GM23248 (cell line): ENCODE data around the gene TMPRSS7. TPM values are rescaled to one million over a fixed set of nuclear protein-coding genes. Genes with fewer than 3 reads are reported as not detected.

Source experiments
- DNase-seq: peaks from one replicate; pipeline ENCODE4 v3.0.0-alpha.2; 2015
- H2AFZ ChIP-seq: fragments of 200-600 bp; sonication (generic); 2 replicates; pipeline ENCODE4 v1.6.1; 2016; ENCODE audit warnings: antibody characterized with exemption
- H3F3A ChIP-seq: fragments of 200-600 bp; sonication (generic); 2 replicates; pipeline ENCODE4 v1.6.1; 2016; ENCODE audit warnings: mild to moderate bottlenecking, antibody characterized with exemption, mixed run types; ENCODE audit not compliant: insufficient read depth
- H3K27ac ChIP-seq: fragments of 200-600 bp; sonication (generic); 2 replicates; pipeline ENCODE4 v1.5.1; 2016; ENCODE audit warnings: mild to moderate bottlenecking
- H3K27me3 ChIP-seq: fragments of 200-600 bp; sonication (generic); replicated peaks from 2 replicates; pipeline ENCODE4 v1.6.1; 2016; ENCODE audit warnings: mild to moderate bottlenecking; ENCODE audit not compliant: insufficient read depth
- H3K36me3 ChIP-seq: fragments of 200-600 bp; sonication (generic); 2 replicates; pipeline ENCODE4 v1.6.1; 2016; ENCODE audit warnings: low read depth, mild to moderate bottlenecking
- H3K4me1 ChIP-seq: fragments of 200-600 bp; sonication (generic); 2 replicates; pipeline ENCODE4 v1.6.1; 2016; ENCODE audit warnings: mild to moderate bottlenecking; ENCODE audit not compliant: insufficient read depth
- H3K4me2 ChIP-seq: fragments of 200-600 bp; sonication (generic); one replicate; pipeline ENCODE4 v1.6.1; 2016; ENCODE audit warnings: mild to moderate bottlenecking; ENCODE audit not compliant: unreplicated experiment
- H3K4me3 ChIP-seq: fragments of 200-600 bp; sonication (generic); 2 replicates; pipeline ENCODE4 v1.5.1; 2016; ENCODE audit warnings: mild to moderate bottlenecking
- H3K79me2 ChIP-seq: fragments of 200-600 bp; sonication (generic); 2 replicates; pipeline ENCODE4 v1.6.1; 2016; ENCODE audit warnings: mild to moderate bottlenecking; ENCODE audit not compliant: insufficient read depth
- H3K9ac ChIP-seq: fragments of 200-600 bp; sonication (generic); 2 replicates; pipeline ENCODE4 v1.6.1; 2016; ENCODE audit warnings: mild to moderate bottlenecking
- H3K9me2 ChIP-seq: fragments of 200-600 bp; sonication (generic); 2 replicates; pipeline ENCODE4 v1.6.1; 2016; ENCODE audit warnings: mixed run types, mild to moderate bottlenecking, moderate library complexity; ENCODE audit not compliant: insufficient read depth
- H3K9me3 ChIP-seq: fragments of 200-600 bp; sonication (generic); one replicate; pipeline ENCODE4 v1.6.1; 2017; ENCODE audit warnings: low read depth
- H4K20me1 ChIP-seq: fragments of 200-600 bp; sonication (generic); 2 replicates; pipeline ENCODE4 v1.6.0; 2016; ENCODE audit not compliant: insufficient read depth
- EZH2 ChIP-seq: fragments of 200-600 bp; sonication (generic); IDR thresholded peaks from 2 replicates; pipeline ENCODE4 v1.6.1; 2018; ENCODE audit warnings: antibody characterized with exemption, mild to moderate bottlenecking; ENCODE audit not compliant: insufficient read depth, poor library complexity, severe bottlenecking
- EZH2phosphoT487 ChIP-seq: fragments of 200-600 bp; sonication (generic); IDR thresholded peaks from 2 replicates; pipeline ENCODE4 v1.6.1; 2018; ENCODE audit warnings: antibody characterized with exemption, moderate library complexity, mild to moderate bottlenecking, low read depth; ENCODE audit not compliant: insufficient read depth
- WGBS, 2 experiments: methylation state at CpG; one replicate each; pipeline ENCODE4 v1.1.6; 2015 to 2017; ENCODE audit warnings: low lambda C conversion rate in 2 of 2, low coverage in 1 of 2; ENCODE audit errors: missing lambda C conversion rate in 2 of 2; 5-methylcytosine and 5-hydroxymethylcytosine counted together
- in situ Hi-C: fragments of 300-500 bp; cut with MboI; formaldehyde crosslinking; loops from 2 replicates; pipeline ENCODE4 v1.15.0; 2020
- polyA plus RNA-seq: library from polyadenylated mRNA; unstranded; fragments of >200 nt; fragmentation: Nextera tagmentation; extraction: Ambion mirVana; gene quantifications from 2 replicates; pipeline ENCODE4 v1.2.1, GENCODE V29; 2016
- total RNA-seq: library from RNA; depleted of rRNA; stranded (reverse); fragments of >200 nt; shearing (Covaris generic); gene quantifications from 2 replicates; pipeline ENCODE4 v1.2.3, GENCODE V29; 2014

The TMPRSS7 gene
- total and polyA plus RNA-seq, 2 experiments from 2014 or later: not detected

DNA sequence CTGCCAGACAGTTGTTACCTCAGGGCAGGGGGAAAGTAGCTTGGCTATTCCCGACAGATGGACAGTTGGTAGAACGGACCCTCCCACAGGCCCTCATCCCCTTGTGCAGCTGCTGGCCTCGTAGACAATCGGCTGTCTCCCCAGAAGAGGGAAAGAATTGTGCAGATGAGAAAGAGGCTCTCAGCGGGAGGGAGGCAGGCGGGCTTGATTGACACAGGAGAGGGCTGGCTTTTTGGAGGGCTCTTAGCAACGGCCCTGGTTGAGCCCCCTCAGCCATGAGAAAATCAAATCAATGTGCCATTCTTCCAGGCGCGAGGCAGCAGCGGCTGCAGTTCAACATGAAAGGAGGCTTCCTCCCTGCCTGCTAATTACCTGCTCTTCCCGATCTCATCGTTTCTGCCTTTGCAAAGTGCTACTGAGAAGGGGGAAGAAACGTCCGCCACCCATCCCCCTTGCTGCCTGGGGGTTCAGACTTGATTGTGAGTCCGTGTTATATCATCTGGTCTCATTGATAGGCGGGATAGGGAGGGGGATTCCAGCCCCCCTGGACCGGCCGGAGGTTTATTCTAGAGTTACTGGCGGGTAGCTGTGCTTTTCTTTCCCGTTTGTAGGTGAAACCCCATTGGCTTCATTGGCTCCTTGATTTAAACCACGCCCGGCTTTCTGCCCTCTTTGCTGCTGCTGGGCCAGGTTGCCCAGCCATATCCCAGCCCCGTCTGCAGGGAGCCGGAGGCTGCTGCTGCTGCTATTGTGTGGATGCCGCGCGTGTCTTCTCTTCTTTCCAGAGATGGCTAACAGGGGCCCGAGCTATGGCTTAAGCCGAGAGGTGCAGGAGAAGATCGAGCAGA, 35.7 kb upstream of the TMPRSS7 start, which contains the start of gene TAGLN3:
Gene TAGLN3, plus strand, starts transcription at position 287 of the 848 bp plus-strand sequence. Its CDS starts 501 bp downstream, at position 788.
- Histone ChIP-seq H3K9ac (peak within 1 kb of the TSS; percentile 44), H3F3A (peaks cover 15% of the 10 kb centered on the region), H3K9me3 (no peaks in the 10 kb centered on the region), H3K4me1 (peaks cover 19% of the 10 kb centered on the region), H3K4me2 (peak within 1 kb of the TSS; percentile 98), H3K36me3 (no peaks in the 10 kb centered on the region), H2AFZ (peak within 1 kb of the TSS; percentile 94), H3K27ac (no peak within 1 kb of the TSS), H3K4me3 (peak within 1 kb of the TSS; percentile 75), H3K79me2 (no peaks in the 10 kb centered on the region), H4K20me1 (no peaks in the 10 kb centered on the region), H3K27me3 (no peaks in the 10 kb centered on the region), H3K9me2 (no peaks in the 10 kb centered on the region)
- in situ Hi-C loops: no loop called here
- TF ChIP-seq EZH2phosphoT487 (no peak), EZH2 (no peak)
- DNase-seq: peak; percentile 56
- WGBS, 2 experiments: 5 to 9% methylated on average over 30 of the region's 30 CpGs

DNA sequence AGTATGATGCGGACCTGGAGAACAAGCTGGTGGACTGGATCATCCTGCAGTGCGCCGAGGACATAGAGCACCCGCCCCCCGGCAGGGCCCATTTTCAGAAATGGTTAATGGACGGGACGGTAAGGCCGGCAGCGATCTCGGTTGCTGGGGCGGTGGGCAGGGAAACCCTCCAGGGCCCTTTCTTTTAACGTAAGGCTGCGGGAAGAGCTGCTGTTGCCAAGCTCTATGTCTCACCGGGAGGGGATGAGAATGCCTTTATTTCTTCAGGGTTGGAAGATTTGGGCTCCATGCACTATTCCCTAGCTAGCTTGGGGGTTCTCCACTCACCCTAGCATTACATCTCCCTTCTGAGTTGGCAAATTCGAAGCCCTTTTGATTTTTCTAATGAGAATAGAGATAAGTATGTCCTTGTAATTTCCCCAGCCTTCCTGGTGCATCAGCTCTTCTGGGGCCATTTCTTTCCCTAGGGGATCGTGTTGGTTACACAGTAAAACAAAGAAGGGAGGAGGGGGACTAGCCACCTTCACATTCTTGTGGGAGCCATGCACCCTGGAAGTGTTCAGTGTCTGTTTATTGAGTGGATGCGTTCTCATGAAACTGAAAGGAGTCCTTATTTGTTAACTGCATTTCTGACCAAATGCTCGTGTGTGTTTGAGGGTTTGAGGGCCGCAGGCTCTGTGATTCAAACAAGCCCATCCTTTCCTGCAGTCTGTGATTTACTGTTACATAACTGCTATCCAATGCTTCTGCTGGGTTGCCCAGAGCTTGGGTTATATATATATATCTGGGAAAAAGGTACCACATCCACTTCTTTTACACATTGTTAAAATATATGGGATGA, 34.8 kb upstream of the TMPRSS7 start:
- Histone ChIP-seq H3K4me3 (peak overlapping the region; percentile 75), H3K9ac (peak overlapping the region; percentile 44)

DNA sequence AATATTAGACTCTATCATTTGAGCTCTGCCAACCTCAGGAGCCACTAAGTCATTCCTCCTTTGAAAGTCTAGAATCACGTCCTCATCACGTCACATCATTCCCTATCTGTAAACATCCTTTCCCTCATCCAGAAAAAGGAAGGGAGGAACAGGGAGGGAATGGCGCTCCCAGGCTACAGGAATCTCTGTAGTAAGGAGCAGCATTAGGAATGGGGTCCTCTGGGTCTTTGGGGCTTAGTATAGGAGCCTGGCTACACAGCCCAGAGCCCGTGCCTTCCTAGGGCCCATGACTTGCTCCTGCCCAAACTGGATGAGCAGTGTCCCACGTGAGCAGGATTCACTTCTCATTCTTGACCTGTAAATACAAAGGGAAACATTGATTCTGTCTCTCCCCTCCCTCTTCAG, 34.2 kb upstream of the TMPRSS7 start:
- no peak overlapping the region for H3K9ac ChIP-seq
- H3F3A ChIP-seq: peaks cover 28% of the 10 kb centered on the region
- H4K20me1 ChIP-seq: no peaks in the 10 kb centered on the region
- no peak overlapping the region for H3K4me3 ChIP-seq
- no peaks in the 10 kb centered on the region for H3K27me3 ChIP-seq
- no peak overlapping the region for H3K4me2 ChIP-seq
- H3K4me1 ChIP-seq: peaks cover 29% of the 10 kb centered on the region
- H2AFZ ChIP-seq: no peak overlapping the region
- no peaks in the 10 kb centered on the region for H3K36me3 ChIP-seq
- TF ChIP-seq EZH2phosphoT487 (no peak), EZH2 (no peak)
- H3K79me2 ChIP-seq: no peaks in the 10 kb centered on the region
- DNase-seq: no peak
- no peaks in the 10 kb centered on the region for H3K9me3 ChIP-seq
- no peaks in the 10 kb centered on the region for H3K9me2 ChIP-seq
- whole genome bisulfite sequencing, 2 experiments: 99 to 100% methylated on average over 5 of the region's 5 CpGs
- in situ Hi-C loops: no loop called here
- H3K27ac ChIP-seq: no peak overlapping the region

More for the DNA sequence above, 34.8 kb upstream of the TMPRSS7 start:
- Histone ChIP-seq H3K79me2 (no peaks in the 10 kb centered on the region), H3K4me1 (peaks cover 22% of the 10 kb centered on the region), H3K27ac (no peak overlapping the region), H2AFZ (peak overlapping the region; percentile 94), H3K27me3 (no peaks in the 10 kb centered on the region), H3F3A (peaks cover 21% of the 10 kb centered on the region), H3K4me2 (peak overlapping the region; percentile 98), H3K9me3 (no peaks in the 10 kb centered on the region), H3K36me3 (no peaks in the 10 kb centered on the region), H3K9me2 (no peaks in the 10 kb centered on the region), H4K20me1 (no peaks in the 10 kb centered on the region)
- WGBS, 2 experiments: 51 to 55% methylated on average over 19 of the region's 19 CpGs
- in situ Hi-C loops: no loop called here
- no peak for TF ChIP-seq EZH2
- TF ChIP-seq EZH2phosphoT487: no peak
- DNase-seq: no peak

DNA sequence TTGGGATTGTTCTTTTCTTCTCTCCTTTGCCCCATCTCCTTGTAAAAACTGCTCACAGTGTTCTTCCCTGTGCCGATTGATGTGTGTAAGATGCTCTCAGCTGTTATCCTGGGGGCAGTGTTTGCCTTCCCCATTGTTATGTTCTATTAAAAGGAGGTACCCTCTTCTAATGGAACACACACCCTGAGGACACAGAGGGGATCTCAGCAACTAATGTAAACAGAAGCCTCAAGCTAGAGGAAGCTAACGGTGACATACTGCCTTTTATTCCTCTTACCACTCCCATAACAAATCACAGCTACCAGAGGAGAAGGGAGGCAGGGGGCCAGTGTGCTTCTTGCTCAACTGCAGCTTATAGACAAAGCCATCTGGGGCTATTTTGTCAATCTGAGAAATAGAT, 33.6 kb upstream of the TMPRSS7 start:
- H2AFZ ChIP-seq: no peak overlapping the region
- no peak overlapping the region for H3K9ac ChIP-seq
- no peak overlapping the region for H3K4me2 ChIP-seq
- 63 to 77% methylated on average over 2 of the region's 2 CpGs for WGBS, 2 experiments
- no peaks in the 10 kb centered on the region for H3K36me3 ChIP-seq
- H3K4me3 ChIP-seq: no peak overlapping the region
- no peaks in the 10 kb centered on the region for H3K9me3 ChIP-seq
- in situ Hi-C loops: no loop called here
- no peak for DNase-seq
- peaks cover 30% of the 10 kb centered on the region for H3K4me1 ChIP-seq
- H3F3A ChIP-seq: peaks cover 29% of the 10 kb centered on the region
- H3K9me2 ChIP-seq: no peaks in the 10 kb centered on the region
- H3K27ac ChIP-seq: no peak overlapping the region
- H4K20me1 ChIP-seq: no peaks in the 10 kb centered on the region
- no peaks in the 10 kb centered on the region for H3K27me3 ChIP-seq
- no peaks in the 10 kb centered on the region for H3K79me2 ChIP-seq
- no peak for TF ChIP-seq EZH2phosphoT487
- TF ChIP-seq EZH2: no peak
